GM18498 (cell line): Measurements from ENCODE around the gene CENPE.

Experiments used
- ATAC-seq: cut with Tn5 transposase; IDR thresholded peaks from one replicate; pipeline ENCODE4 v1.9.1; 2021; ENCODE audit warnings: mild to moderate bottlenecking, moderate library complexity; ENCODE audit not compliant: unreplicated experiment

CENPE gene

GRCh38 chr4:103136671-103137445 is 61.3 kb downstream of the CENPE start:
- ATAC-seq = no peak

DNA sequence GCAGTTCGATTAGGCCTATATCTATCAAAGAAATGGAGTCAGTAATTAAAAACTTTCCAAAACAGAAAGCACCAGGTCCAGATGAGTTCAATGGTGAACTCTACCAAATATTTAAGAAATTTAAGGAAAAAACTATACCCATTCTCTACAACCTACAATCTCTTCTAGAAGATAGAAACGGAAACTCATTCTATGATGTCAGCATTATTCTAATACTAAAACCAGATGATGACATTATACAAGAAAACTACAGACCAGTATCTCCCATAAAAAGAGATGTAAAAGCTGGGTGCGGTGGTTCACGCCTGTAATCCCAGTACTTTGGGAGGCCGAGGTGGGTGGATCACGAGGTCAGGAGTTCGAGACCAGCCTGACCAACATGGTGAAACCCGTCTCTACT is 69.0 kb downstream of the CENPE start:
- ATAC-seq = no peak

- no peak for ATAC-seq
These were observed 72.0 kb downstream of the CENPE start for GRCh38 chr4:103126126-103126525.

DNA sequence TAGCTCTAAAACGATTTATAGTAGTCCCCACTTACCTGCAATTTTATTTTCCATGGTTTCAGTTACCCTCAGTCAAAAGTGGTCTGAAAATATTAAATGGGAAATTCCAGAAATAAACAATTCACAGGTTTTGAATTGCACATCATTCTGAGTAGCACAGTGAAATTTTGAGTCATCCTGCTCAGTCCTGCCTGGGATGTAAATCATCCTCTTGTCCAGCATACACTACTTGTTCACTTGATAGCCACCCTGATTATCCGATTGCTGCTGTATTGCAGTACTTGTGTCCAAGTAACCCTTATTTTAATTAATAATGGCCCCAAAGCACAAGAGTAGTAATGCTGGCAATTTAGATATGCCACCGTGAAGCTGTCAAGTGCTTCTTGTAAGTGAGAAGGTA is 75.0 kb downstream of the CENPE start:
- ATAC-seq = no peak

GRCh38 chr4:103118166-103118565 is 80.0 kb downstream of the CENPE start:
- ATAC-seq = no peak

GRCh38 chr4:103111598-103111997 is 86.5 kb downstream of the CENPE start:
- peak; percentile 72 for ATAC-seq

- ATAC-seq = no peak
These were observed 89.6 kb downstream of the CENPE start for GRCh38 chr4:103108542-103108941.

DNA sequence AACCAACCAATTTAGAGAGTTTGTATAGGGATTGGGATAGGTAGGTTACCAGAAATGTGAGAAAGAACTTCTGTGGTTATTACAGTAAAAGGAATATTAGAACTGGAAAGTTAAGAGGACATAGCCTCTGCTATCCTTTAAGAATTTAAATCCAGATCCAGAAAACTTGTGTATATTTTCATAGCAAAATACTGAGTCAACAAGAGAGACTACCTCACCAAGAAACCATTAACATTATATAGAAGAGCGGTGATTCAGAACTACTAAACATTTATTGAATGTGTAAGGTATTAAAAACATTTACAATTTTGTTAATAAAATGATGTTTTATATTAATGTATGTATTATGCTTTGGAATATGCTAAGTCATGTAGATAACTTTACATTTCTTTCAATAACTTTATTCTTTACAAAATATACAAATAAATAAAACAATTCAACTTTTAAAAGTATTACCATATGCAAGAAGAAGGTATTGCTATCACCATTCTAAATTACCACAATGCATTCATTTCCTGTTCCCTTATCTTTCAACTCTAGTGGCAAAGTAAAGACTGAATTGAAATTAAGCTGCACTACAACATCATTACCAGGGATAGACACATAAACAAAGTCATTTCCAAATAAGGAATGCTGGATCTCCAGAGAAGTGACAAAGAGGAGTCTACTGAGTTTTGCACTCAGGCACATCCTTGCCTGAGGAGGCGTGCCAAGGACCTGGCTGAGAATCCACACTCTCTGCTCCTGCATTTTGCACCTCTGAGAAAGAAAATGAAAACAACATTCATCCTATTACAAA is 92.4 kb downstream of the CENPE start:
- no peak for ATAC-seq

- no peak for ATAC-seq
These were observed 93.3 kb downstream of the CENPE start for GRCh38 chr4:103104886-103105285.

GRCh38 chr4:103100691-103101090 is 97.5 kb downstream of the CENPE start:
- no peak for ATAC-seq

DNA sequence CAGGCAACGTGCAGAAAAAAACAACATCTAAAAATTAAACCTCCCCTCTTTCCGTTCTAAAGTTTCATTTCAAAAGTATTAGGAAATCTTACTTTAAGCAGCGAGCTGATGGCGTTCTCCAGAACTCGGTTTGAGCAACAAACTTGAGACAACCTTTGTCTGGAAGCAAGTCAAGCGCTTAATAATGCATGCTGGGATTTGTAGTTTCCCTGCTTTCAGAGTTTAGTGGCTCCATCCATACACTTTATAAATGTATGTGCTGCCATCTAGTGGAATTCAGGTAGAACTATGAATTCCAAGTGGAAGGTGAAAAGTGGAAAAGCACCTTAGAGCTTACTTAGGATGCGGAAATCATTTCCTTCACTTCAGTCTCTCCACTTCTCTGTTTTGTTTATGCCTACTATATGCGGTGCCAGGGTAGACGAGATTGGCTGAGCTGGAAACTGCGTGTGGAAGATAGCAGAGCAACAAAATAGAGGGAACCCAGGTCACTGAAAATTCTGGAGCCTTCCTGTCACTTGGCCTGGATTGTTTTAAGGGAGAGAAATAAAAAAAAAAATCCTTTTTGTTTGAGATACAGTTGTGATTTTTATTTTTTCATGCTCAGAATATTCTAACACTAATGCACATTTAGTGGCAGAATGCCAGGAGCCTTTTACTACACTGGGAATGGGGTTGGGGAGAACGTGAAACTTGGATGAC is 98.3 kb downstream of the CENPE start, which contains the start of gene BDH2:
TSS of gene BDH2 (minus strand) at position 144 of the 702 bp plus-strand sequence. CDS start 3,580 bp downstream, outside the sequence.
- peak; percentile 97 for ATAC-seq

DNA sequence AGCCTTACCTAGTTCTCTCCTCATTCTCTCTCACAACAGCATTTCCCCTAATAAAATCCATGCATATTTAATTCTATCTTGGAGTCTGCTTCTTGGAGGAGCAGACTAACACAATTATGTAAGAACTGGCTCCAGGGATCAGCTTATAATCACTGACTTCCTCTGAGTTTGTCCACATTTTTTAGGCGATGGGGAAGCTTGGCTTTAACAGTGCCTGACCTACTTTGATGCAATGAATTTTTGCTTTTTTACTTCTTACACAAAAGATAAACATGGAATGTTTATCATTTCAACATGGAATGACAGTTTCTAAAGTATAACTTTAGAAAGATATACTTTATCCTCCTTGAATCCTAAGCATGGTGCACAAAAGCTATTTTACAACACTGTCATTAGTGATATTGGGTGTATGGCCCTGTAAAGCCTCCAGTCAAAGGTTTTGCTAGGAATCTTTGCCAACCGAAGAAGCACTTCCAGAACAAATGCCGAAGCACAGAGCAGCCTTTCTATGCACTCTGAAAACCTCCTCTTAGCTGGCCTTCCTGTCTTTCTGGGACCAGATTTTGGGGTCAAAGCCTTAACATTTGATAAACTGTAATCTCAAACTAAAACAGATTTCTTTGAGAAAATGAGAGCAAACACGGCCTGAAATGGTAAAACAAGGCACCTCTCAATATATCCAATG is 99.2 kb downstream of the CENPE start:
- no peak for ATAC-seq

GRCh38 chr4:103098341-103098740 is 99.8 kb downstream of the CENPE start:
- no peak for ATAC-seq

DNA sequence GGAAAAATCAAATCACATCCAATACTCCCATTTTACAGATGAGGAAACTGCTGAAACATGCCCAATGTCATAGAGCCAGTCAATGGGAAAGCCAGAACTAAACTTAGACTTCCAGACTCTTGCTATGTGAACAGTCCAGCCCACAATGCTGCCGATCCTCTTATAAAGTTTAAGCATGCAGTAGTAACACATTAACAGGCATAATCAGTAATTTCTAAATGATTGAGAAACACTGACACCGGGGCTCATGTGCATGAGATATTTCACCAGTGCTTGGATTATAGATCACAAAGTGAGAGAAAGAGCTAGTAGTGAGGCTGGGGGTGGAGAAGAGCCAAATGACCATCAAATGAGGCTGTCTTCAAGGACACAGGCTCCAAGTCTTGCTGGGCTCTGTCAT is 101.0 kb downstream of the CENPE start:
- ATAC-seq = no peak

- no peak for ATAC-seq
These were observed 103.1 kb downstream of the CENPE start for GRCh38 chr4:103095080-103095479.

DNA sequence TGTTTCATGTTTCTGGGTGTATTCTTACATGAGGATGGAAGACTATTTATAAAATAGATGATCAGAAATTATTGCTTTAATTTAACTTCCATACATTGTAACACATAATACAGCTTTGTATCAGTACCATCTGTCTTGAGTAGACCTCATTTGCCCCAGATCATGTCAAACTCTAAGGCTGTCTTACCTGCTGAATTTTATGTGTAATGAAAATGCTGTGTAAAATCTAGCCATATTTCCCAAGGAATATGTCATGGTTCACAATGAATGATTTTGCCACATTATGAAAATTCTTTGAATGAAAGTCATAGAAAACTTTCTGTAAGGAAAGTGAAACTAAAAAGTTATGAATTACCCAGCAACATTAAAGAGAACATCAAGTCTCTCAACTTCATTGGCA is 105.9 kb downstream of the CENPE start:
- peak; percentile 27 for ATAC-seq

DNA sequence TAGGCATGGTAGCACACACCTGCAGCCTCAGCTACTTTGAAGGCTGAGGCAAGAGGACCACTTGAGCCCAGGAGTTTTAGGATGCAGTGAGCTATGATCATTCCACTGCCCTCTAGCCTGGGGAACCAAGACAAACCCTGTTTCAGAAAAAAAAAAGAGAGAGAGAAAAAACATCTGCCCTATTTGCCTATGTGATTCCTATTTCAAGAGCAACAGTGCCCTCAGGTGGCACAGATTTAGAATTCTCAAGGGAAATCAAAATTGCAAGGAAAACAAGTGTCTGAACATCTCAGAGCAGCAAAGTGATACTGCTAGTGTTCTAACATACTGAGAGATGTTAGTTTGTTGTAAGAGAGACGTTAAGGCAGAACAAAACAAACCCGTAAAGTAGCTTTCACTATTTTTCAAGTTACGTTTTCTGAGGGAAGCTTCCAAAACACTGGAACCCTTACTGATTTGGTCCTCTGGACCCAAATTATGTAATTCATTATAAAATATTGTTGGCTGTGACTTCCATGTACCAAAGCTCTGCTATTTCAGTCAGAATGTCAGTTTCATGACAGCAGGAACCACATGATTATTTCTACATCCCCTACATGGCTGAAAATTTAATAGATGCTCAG is 106.4 kb downstream of the CENPE start:
- peak; percentile 77 for ATAC-seq

- no peak for ATAC-seq
These were observed 108.7 kb downstream of the CENPE start for GRCh38 chr4:103089481-103089880.

GRCh38 chr4:103086551-103086950 is 111.6 kb downstream of the CENPE start:
- no peak for ATAC-seq

GRCh38 chr4:103085555-103086196 is 112.5 kb downstream of the CENPE start:
- no peak for ATAC-seq
